ENCODE results near the gene PCSK2. TPM values are rescaled to one million over a fixed set of nuclear protein-coding genes. Genes with fewer than 3 reads are reported as not detected.

PCSK2 gene
- total RNA-seq, 1 experiment from 2014 or later = not detected

- Mint-ChIP-seq H3K36me3 (ENCODE audit: insufficient read depth, unreplicated experiment) (no peaks in the 10 kb centered on the region), H3K4me3 (ENCODE audit: unreplicated experiment) (no peak overlapping the region), H3K4me1 (ENCODE audit: insufficient read depth, unreplicated experiment) (no peaks in the 10 kb centered on the region), H3K27ac (ENCODE audit: low read depth, unreplicated experiment) (no peak overlapping the region), H3K27me3 (ENCODE audit: insufficient read depth, unreplicated experiment) (peaks cover 22% of the 10 kb centered on the region), H3K9me3 (ENCODE audit: unreplicated experiment) (peaks cover 7% of the 10 kb centered on the region)
- no peak for TF ChIP-seq CTCF (IDR thresholded peaks at IDR 0.05; ENCODE audit: unreplicated experiment)
- no peak for DNase-seq (ENCODE audit: unreplicated experiment)
- BruUV-seq (replicated peaks) = no TSS peak
- CTCF ChIA-PET = interaction anchor here (0.6 kb wide), 3 partner anchors 31 to 786 kb away, joined by 3 to 4 read pairs (median 3); no protein-coding TSS in a partner anchor
- POLR2A ChIA-PET = no interaction called here
- intact Hi-C loops (cut with micrococcal nuclease) = no loop called here
Observed at GRCh38 chr20:17488916-17489600, 262.2 kb downstream of the PCSK2 start.

- intact Hi-C loops (cut with micrococcal nuclease) = no loop called here
- TF ChIP-seq CTCF (IDR thresholded peaks at IDR 0.05; ENCODE audit: unreplicated experiment) = no peak
- CTCF ChIA-PET = interaction anchor here (0.6 to 4.7 kb wide), 3 partner anchors 14 to 1197 kb away, joined by 3 to 37 read pairs (median 3); no protein-coding TSS in a partner anchor
- no TSS peak for BruUV-seq (replicated peaks)
- POLR2A ChIA-PET = interaction anchor here (1.4 kb wide), 1 partner anchor 10 kb away, joined by 3 read pairs; no protein-coding TSS in a partner anchor
- Mint-ChIP-seq H3K27ac (ENCODE audit: low read depth, unreplicated experiment) (no peak overlapping the region), H3K4me3 (ENCODE audit: unreplicated experiment) (no peak overlapping the region), H3K4me1 (ENCODE audit: insufficient read depth, unreplicated experiment) (no peaks in the 10 kb centered on the region), H3K36me3 (ENCODE audit: insufficient read depth, unreplicated experiment) (no peaks in the 10 kb centered on the region), H3K9me3 (ENCODE audit: unreplicated experiment) (peaks cover 7% of the 10 kb centered on the region), H3K27me3 (ENCODE audit: insufficient read depth, unreplicated experiment) (peaks cover 22% of the 10 kb centered on the region)
- no peak for DNase-seq (ENCODE audit: unreplicated experiment)
Observed at GRCh38 chr20:17490501-17490900, 263.7 kb downstream of the PCSK2 start.

- no peak for TF ChIP-seq CTCF (IDR thresholded peaks at IDR 0.05; ENCODE audit: unreplicated experiment)
- Mint-ChIP-seq H3K4me3 (ENCODE audit: unreplicated experiment) (no peak overlapping the region), H3K9me3 (ENCODE audit: unreplicated experiment) (peaks cover 7% of the 10 kb centered on the region), H3K27me3 (ENCODE audit: insufficient read depth, unreplicated experiment) (peaks cover 16% of the 10 kb centered on the region), H3K36me3 (ENCODE audit: insufficient read depth, unreplicated experiment) (no peaks in the 10 kb centered on the region), H3K27ac (ENCODE audit: low read depth, unreplicated experiment) (no peak overlapping the region), H3K4me1 (ENCODE audit: insufficient read depth, unreplicated experiment) (no peaks in the 10 kb centered on the region)
- no TSS peak for BruUV-seq (replicated peaks)
- intact Hi-C loops (cut with micrococcal nuclease) = no loop called here
- ChIA-PET POLR2A (no interaction called here), CTCF (interaction anchor here (0.6 to 4.7 kb wide), 3 partner anchors 14 to 1197 kb away, joined by 3 to 37 read pairs (median 3); no protein-coding TSS in a partner anchor)
- DNase-seq (ENCODE audit: unreplicated experiment) = no peak
Observed at GRCh38 chr20:17491041-17491440, 264.2 kb downstream of the PCSK2 start.

GRCh38 chr20:17491488-17491887, 264.6 kb downstream of the PCSK2 start:
- H3K4me3 Mint-ChIP-seq (ENCODE audit: unreplicated experiment) = no peak overlapping the region
- H3K27me3 Mint-ChIP-seq (ENCODE audit: insufficient read depth, unreplicated experiment) = peaks cover 12% of the 10 kb centered on the region
- ChIA-PET POLR2A (no interaction called here), CTCF (interaction anchor here (4.7 kb wide), 1 partner anchor 13 kb away, joined by 37 read pairs; no protein-coding TSS in a partner anchor)
- no peak overlapping the region for H3K27ac Mint-ChIP-seq (ENCODE audit: low read depth, unreplicated experiment)
- TF ChIP-seq CTCF (IDR thresholded peaks at IDR 0.05; ENCODE audit: unreplicated experiment) = no peak
- intact Hi-C loops (cut with micrococcal nuclease) = no loop called here
- no peaks in the 10 kb centered on the region for H3K4me1 Mint-ChIP-seq (ENCODE audit: insufficient read depth, unreplicated experiment)
- H3K36me3 Mint-ChIP-seq (ENCODE audit: insufficient read depth, unreplicated experiment) = no peaks in the 10 kb centered on the region
- no TSS peak for BruUV-seq (replicated peaks)
- peaks cover 7% of the 10 kb centered on the region for H3K9me3 Mint-ChIP-seq (ENCODE audit: unreplicated experiment)
- no peak for DNase-seq (ENCODE audit: unreplicated experiment)

All from MCF 10A (cell line).